Sigmoid colon (tissue), 7 donors: Measurements from ENCODE around the gene MED23. TPM values are rescaled to one million over a fixed set of nuclear protein-coding genes. Genes with fewer than 3 reads are reported as not detected.

Experiments
- DNase-seq: peaks from one replicate; pipeline ENCODE4 v3.0.0-alpha.2; 2019
- H3K27ac ChIP-seq, 4 donors: fragments of 200-600 bp; sonication (generic); one replicate each; pipeline ENCODE4 v1.5.1; 2016 to 2019; ENCODE audit warnings: mild to moderate bottlenecking in 1 of 4
- H3K27me3 ChIP-seq, 3 donors: fragments of 200-600 bp; sonication (generic); one replicate each; pipeline ENCODE4 v1.5.1; 2019; ENCODE audit warnings: mild to moderate bottlenecking in 1 of 3
- H3K36me3 ChIP-seq, 4 donors: fragments of 200-600 bp; sonication (generic); one replicate each; pipeline ENCODE4 v1.5.1; 2016 to 2019
- H3K4me1 ChIP-seq, 4 donors: fragments of 200-600 bp; sonication (generic); one replicate each; pipeline ENCODE4 v1.5.1; 2017 to 2019
- H3K4me3 ChIP-seq, 4 donors: fragments of 200-600 bp; sonication (generic); one replicate each; pipeline ENCODE4 v1.5.1; 2017 to 2019; ENCODE audit warnings: mild to moderate bottlenecking in 2 of 4, moderate library complexity in 1 of 4
- H3K9me3 ChIP-seq, 4 donors: fragments of 200-600 bp in 3 of 4; sonication (generic) in 3 of 4; one replicate each; pipeline versions ENCODE4 v1.5.1 to v1.6.1; 2013 to 2019
- EP300 ChIP-seq, 4 donors: sonication (generic); formaldehyde crosslinking; IDR thresholded peaks; one replicate each; pipeline ENCODE4 v1.6.1; 2017; ENCODE audit warnings: antibody characterized with exemption in 4 of 4
- POLR2A ChIP-seq, 2 donors: fragments of 450-650 bp; IDR thresholded peaks; one replicate each; pipeline ENCODE4 v1.6.1; 2016; ENCODE audit warnings: antibody characterized with exemption in 2 of 2, mild to moderate bottlenecking in 2 of 2, moderate library complexity in 2 of 2
- POLR2AphosphoS5 ChIP-seq, 4 donors: sonication (generic); formaldehyde crosslinking; IDR thresholded peaks; one replicate each; pipeline ENCODE4 v1.6.1; 2017; ENCODE audit warnings: antibody characterized with exemption in 4 of 4
- WGBS, 2 donors: extraction: QIAGEN DNeasy Blood & Tissue Kit; methylation state at CpG; one replicate each; pipeline ENCODE4 v1.1.7; 2013; 5-methylcytosine and 5-hydroxymethylcytosine counted together
- intact Hi-C: fragments of 100-400 bp; cut with DNase I; formaldehyde crosslinking; loops from one replicate; pipeline ENCODE4 v1.15.1; 2023
- polyA plus RNA-seq, 3 donors: library from polyadenylated mRNA; stranded (reverse); fragments of 200-250 nt; gene quantifications; one replicate each; pipeline ENCODE4 v1.2.3, GENCODE V29; 2013
- total RNA-seq, 4 donors: library from RNA; depleted of rRNA; stranded (reverse); fragments of >200 nt; gene quantifications; one replicate each; pipeline ENCODE4 v1.1.0, GENCODE V29; 2016
- TF ChIP-seq, protein P1 (sequence below), 4 experiments: fragments of 450-650 bp in 3 of 4; fragments of 200-600 bp in 1 of 4; IDR thresholded peaks; one replicate each; pipeline ENCODE4 v1.5.1; 2016 to 2019; ENCODE audit warnings: antibody characterized with exemption in 4 of 4, mild to moderate bottlenecking in 3 of 4, moderate library complexity in 2 of 4
- donor health status: healthy with polysubstance abuse.
- donor health status: Bipolar disorder and iron deficiency.
- donor health status: healthy.

Gene MED23
- total and polyA plus RNA-seq, 7 donors: 5.3 to 29.6 (median 19.0) TPM

DNA sequence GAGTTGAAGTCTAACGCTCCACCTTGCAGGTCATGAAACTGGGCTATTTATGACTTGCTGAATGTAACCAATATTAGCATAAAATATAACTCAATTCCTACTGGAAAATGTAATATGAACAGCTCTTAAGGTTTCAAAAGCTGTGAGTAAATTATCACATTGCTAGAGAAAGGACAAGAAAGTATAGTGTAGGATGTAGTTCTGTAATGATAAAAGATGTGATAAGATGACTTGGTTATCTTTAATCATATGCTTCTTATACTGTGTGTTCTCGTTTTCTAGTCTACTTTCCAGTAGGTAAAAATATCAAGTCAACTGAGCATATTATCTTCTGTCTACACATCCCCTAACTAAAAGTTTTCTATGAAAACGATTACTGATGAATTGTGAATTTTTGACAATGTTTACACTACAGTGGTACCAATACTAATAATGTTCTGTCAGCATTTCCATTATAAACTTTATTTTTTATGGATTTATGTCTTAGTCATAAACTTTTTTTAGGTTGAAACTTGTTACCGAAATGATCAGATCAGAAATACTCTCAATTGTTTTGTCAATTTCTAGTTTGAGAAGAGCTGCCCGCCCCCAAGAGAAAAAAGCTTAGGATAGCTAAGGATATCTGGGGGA lies 14.6 kb downstream of the MED23 start:
- WGBS, 2 donors: 92% methylated on average over 5 of the region's 5 CpGs
- DNase-seq: no peak
- H3K36me3 ChIP-seq: peaks cover 0 to 100% (median 35%) of the 10 kb centered on the region in 4 donors
- H3K4me1 ChIP-seq: no peaks in the 10 kb centered on the region
- H3K27ac ChIP-seq: no peak overlapping the region
- H3K4me3 ChIP-seq: no peak overlapping the region
- TF ChIP-seq, protein P1, sequence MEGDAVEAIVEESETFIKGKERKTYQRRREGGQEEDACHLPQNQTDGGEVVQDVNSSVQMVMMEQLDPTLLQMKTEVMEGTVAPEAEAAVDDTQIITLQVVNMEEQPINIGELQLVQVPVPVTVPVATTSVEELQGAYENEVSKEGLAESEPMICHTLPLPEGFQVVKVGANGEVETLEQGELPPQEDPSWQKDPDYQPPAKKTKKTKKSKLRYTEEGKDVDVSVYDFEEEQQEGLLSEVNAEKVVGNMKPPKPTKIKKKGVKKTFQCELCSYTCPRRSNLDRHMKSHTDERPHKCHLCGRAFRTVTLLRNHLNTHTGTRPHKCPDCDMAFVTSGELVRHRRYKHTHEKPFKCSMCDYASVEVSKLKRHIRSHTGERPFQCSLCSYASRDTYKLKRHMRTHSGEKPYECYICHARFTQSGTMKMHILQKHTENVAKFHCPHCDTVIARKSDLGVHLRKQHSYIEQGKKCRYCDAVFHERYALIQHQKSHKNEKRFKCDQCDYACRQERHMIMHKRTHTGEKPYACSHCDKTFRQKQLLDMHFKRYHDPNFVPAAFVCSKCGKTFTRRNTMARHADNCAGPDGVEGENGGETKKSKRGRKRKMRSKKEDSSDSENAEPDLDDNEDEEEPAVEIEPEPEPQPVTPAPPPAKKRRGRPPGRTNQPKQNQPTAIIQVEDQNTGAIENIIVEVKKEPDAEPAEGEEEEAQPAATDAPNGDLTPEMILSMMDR (IDR thresholded peaks at IDR 0.05): no peak
- TF ChIP-seq POLR2A (IDR thresholded peaks at IDR 0.05): no peak
- TF ChIP-seq POLR2AphosphoS5 (IDR thresholded peaks at IDR 0.05): no peak
- TF ChIP-seq EP300 (IDR thresholded peaks at IDR 0.05): no peak
- intact Hi-C loops: no loop called here
- no peaks in the 10 kb centered on the region for H3K27me3 ChIP-seq
- no peaks in the 10 kb centered on the region for H3K9me3 ChIP-seq

DNA sequence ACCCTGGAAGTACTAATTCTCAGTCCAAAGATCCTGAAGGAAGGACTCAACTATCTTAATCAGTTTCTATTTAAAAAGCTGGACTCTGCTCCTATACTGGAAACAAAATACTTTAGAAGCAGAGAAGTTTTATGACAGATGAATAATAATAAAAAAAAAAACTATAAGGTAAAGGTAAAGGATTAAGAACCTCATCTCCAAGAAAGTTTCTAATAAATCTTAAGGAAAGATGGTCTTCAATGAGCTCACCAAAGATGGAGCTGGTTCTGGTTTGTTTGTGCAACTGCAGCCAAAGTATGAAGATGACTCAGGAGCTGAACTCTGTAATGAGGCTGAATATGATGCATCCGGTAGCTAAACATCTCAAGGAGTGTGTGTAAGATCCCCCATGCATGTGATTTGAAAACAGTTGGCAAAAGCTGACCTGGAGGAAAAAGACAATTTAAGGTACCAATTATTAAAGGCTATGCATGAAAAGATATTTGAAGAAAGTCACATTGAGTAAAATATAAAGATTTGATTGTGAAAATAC lies 25.2 kb downstream of the MED23 start:
- no peaks in the 10 kb centered on the region for H3K27me3 ChIP-seq
- H3K36me3 ChIP-seq: peaks cover 26 to 97% (median 44%) of the 10 kb centered on the region in 4 donors
- TF ChIP-seq POLR2A (IDR thresholded peaks at IDR 0.05) (no peak), EP300 (IDR thresholded peaks at IDR 0.05) (no peak), POLR2AphosphoS5 (IDR thresholded peaks at IDR 0.05) (no peak)
- TF ChIP-seq, protein P1 (IDR thresholded peaks at IDR 0.05): no peak
- H3K4me1 ChIP-seq: no peaks in the 10 kb centered on the region
- DNase-seq: no peak
- H3K4me3 ChIP-seq: no peak overlapping the region
- 84 to 85% methylated on average over 1 of the region's 1 CpG for WGBS, 2 donors
- peak overlapping the region in 1 of 4 donors; percentile 50 for H3K27ac ChIP-seq
- intact Hi-C loops: no loop called here
- no peaks in the 10 kb centered on the region for H3K9me3 ChIP-seq

DNA sequence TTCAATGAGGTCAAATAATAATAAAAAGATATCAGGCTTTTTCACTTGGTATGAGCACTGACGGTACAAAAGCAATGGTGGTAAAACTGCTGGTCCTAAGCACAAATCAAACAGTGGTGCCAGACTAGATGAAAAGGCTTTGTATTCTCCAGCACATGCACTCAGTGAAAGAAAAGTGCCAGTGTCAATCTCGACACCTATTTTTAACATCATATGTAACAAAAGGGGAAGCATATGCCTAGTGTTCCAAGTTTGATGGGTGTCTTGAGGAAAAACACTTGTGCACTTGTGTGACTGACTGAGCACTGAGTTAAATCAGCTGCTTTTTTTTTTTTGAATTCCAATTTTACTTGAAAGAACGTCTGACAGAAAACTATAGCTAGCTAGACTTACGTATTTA lies 27.3 kb downstream of the MED23 start:
- no peak overlapping the region for H3K4me3 ChIP-seq
- intact Hi-C loops: no loop called here
- 91 to 92% methylated on average over 4 of the region's 4 CpGs for WGBS, 2 donors
- H3K9me3 ChIP-seq: no peaks in the 10 kb centered on the region
- no peak overlapping the region for H3K27ac ChIP-seq
- no peak for DNase-seq
- H3K36me3 ChIP-seq: peaks cover 25 to 99% (median 49%) of the 10 kb centered on the region in 4 donors
- no peaks in the 10 kb centered on the region for H3K27me3 ChIP-seq
- H3K4me1 ChIP-seq: no peaks in the 10 kb centered on the region
- no peak for TF ChIP-seq POLR2A (IDR thresholded peaks at IDR 0.05)
- TF ChIP-seq, protein P1 (IDR thresholded peaks at IDR 0.05): no peak

GRCh38 chr6:131597446-131597845 lies 30.6 kb downstream of the MED23 start:
- WGBS, 2 donors: 97% methylated on average over 3 of the region's 3 CpGs
- H3K27ac ChIP-seq: no peak overlapping the region
- H3K4me1 ChIP-seq: no peaks in the 10 kb centered on the region
- intact Hi-C loops: no loop called here
- peaks cover 11 to 99% (median 54%) of the 10 kb centered on the region in 4 donors for H3K36me3 ChIP-seq
- no peaks in the 10 kb centered on the region for H3K27me3 ChIP-seq
- no peak overlapping the region for H3K4me3 ChIP-seq
- DNase-seq: no peak
- no peaks in the 10 kb centered on the region for H3K9me3 ChIP-seq
- no peak for TF ChIP-seq EP300 (IDR thresholded peaks at IDR 0.05)
- TF ChIP-seq POLR2AphosphoS5 (IDR thresholded peaks at IDR 0.05): no peak
- TF ChIP-seq, protein P1 (IDR thresholded peaks at IDR 0.05): no peak
- TF ChIP-seq POLR2A (IDR thresholded peaks at IDR 0.05): no peak

DNA sequence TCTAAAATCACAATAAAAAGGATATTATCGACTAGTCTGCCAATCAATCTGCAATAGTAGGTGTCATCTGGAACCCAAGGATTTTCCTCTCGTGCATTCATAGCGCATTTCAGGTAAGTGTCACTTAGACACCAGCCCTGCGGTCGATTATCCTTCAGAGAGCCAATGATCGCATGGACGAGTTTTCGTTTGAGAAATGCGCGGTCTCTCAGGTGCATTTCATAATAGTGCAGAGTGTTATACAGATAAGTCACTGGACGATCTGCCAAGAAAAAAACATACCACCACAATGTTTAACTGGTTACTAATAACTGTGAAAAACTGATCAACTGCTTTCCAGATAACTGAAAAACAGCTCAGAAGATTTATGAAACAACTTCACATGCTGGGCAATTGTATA lies 34.0 kb downstream of the MED23 start:
- Histone ChIP-seq H3K36me3 (peaks cover 25 to 100% (median 60%) of the 10 kb centered on the region in 4 donors), H3K4me1 (no peaks in the 10 kb centered on the region), H3K27ac (no peak overlapping the region), H3K9me3 (no peaks in the 10 kb centered on the region), H3K27me3 (no peaks in the 10 kb centered on the region), H3K4me3 (no peak overlapping the region)
- intact Hi-C loops: no loop called here
- 97 to 98% methylated on average over 11 of the region's 11 CpGs for WGBS, 2 donors
- no peak for TF ChIP-seq EP300 (IDR thresholded peaks at IDR 0.05)
- no peak for TF ChIP-seq POLR2AphosphoS5 (IDR thresholded peaks at IDR 0.05)
- no peak for TF ChIP-seq POLR2A (IDR thresholded peaks at IDR 0.05)
- TF ChIP-seq, protein P1 (IDR thresholded peaks at IDR 0.05): no peak
- no peak for DNase-seq
